ENCODE results near the gene KRTAP5-7.
A peak's percentile ranks its signal among the peaks of the same experiment; 100 is the strongest.
"Not testable (repeated sequence)": the region's sequence is repeated elsewhere in the genome, so short reads cannot be mapped to it uniquely, and the experiment has no call there.

The KRTAP5-7 gene

DNA sequence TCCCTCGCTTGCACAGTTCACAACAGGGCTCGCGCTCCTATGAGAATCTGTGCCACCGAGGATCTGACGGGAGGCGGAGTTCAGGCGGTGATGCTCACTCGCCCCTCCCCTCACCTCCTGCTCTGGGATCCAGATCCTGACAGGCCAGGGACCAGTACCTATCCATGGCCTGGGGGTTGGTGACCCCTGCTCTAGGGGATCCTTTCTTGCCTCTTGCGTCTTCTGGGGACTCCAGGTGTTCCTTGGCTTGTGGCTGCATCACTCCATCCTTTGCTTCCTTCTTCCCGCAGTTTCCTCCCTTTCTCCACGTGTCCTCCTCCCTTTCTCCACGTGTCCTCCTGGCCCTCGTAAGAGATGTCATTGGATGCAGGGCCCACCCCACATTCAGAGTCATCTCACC lies 30.6 kb upstream of the KRTAP5-7 start:
- DNase-seq, result peak in 1 of 2 experiments; percentile 2

DNA sequence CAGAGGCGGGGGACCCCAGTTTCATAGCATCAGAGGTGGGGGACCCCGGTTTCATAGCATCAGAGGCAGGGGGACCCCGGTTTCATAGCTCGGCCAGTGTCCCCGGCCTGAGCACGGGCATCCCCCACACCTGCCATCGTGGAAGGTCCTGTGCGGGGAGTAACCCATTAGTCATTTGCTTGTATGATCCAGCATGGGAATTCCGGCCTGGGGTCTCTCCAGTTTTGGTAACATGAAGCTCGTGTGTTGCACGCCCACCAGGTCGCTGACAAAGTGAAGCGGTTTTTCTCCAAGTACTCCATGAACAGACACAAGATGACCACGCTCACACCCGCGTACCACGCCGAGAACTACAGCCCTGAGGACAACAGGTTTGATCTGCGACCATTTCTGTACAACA lies 29.0 kb upstream of the KRTAP5-7 start:
- DNase-seq, result peak in 1 of 2 experiments; percentile 1

DNA sequence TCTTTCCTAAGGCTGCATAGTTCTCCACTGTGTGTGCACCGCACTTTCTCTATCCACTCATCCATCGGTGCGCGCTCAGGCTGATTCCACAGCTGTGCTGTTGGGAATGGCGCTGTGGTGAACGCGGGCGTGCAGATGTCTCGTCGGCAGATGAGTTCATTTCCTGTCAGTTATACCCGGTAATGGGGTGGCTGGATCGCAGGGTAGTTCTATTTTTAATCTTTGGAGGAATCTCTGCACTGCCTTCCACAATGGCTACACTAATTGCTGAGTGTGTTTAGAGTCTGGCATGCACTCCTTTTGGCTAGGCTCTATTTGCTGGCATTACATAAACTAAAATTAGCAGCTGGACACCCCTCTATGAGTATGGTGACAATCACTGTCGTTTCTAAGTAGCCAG lies 27.9 kb upstream of the KRTAP5-7 start:
- DNase-seq, result peak in 1 of 2 experiments; percentile 12

DNA sequence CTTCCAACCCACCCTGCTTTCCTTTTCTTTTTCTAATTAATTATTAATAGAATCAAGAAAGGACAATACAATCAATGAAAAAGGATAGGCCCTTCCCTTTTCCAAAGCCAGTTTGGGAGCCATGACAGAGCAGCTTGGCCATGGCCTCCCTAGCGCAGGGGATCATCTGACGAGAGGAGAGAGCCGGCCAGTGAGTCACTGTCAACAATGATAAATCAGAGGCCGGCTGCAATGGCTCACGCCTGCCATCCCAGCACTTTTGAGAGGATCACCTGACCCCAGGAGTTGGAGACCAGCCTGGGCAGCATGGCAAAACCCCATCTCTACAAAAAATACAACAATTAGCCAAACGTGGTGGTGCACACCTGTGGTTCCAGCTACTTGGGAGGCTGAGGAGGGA lies 27.5 kb upstream of the KRTAP5-7 start:
- DNase-seq, result peak in 1 of 2 experiments; percentile 2

DNA sequence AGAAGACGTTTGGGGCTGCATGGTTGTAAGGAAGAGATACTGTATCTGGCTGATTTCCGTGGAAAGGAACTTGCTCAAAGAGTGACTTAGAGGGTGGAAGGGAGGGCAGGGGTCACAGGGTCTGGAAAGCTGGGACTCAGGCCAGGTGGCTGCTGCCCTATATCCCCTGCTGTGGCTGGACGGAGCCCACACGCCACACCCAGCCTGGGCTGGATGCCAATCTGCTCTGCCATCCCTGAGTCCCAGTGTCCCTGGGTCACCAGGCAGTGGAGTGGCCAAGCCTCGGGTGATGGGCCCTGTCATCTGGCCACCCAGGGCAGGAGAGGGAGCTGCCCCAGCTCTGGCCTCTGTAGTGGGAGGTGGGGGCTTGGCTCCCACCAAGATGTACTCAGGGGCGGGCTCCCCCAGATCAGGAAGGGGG lies 26.5 kb upstream of the KRTAP5-7 start:
- DNase-seq, result no peak

DNA sequence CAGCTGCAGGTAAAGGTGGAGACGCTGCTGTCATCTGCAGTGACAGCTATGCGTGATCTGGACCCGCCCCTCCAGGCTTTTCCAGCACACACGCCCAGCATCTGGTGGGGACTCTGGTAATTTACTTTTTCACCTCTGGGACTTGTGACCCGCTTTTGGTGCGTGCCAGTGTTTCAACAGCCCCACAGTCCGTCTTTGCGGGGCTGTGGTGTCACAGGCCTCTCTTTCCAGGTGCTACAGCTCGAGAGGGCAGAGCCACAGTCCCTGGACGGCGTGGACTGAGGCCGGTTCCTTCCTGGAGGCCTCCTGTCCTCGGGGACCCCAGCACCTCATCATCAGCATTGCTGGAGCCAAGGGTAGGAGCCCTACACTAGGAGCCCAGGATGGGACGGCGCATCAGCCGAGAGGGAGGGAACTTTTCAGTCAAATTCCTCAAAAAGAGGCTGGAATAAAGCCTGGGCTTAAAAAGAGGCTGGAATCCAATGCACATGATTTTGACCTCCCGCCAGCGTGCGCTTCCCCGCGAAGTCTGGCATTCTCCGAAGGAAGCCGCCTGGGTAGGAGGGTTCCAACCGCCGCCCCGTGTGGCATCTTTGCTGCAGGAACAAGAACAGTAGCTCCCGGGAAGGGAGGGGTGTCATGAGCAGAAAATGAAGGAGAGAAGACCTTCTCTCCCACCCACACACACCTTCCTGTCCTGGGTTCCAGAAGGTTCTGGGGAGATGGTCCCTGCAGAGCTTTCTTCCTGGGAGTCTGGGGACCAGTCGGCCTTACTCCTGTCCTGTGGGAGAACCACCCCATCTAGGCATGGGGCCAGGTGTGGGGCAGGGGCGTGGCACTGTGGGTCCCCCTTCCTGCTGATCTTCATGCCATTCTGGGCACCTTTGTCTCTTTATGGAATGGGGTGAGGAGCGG lies 25.7 kb upstream of the KRTAP5-7 start:
- no peak for DNase-seq

DNA sequence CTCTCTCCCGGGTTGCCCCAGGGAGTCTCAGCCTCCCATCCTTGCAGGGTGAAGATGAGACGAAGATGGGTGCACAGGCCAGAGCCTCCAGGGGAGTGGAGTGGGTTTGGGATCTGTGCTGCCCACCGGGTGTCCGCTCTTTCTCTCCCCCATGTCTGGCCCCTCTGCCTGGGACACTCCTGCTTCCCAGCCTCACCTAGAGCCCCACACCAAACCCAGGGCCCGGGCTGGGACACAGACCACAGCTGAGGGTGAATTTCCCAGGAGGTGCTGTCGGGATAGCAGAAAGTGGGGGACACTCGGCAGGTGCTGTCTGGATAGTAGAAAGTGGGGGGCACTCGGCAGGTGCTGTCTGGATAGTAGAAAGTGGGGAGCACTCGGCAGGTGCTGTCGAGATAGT lies 25.0 kb upstream of the KRTAP5-7 start:
- DNase-seq, result no peak

DNA sequence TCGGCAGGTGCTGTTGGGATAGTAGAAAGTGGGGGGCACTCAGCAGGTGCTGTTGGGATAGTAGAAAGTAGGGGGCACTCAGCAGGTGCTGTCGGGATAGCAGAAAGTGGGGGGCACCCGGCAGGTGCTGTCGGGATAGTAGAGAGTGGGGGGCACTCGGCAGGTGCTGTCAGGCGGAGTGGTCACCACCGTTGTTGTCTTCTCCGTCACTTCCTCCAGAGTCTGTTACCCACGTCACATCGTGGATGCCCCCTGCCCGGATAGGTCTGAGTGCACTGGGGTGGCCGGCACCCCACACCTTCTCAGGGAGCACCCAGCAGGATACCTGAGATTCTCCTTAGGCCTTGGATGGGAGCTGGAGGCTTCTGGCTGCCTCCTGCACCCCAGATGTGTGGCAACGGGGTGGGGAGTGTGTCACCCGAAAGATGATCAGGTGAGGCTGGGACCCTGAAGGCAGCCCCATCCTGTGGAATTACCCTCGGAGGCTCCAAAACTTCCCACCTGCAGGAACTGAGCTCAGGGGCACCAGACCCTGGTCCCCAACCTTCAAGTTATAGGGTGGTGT lies 24.1 kb upstream of the KRTAP5-7 start:
- DNase-seq, result no peak

DNA sequence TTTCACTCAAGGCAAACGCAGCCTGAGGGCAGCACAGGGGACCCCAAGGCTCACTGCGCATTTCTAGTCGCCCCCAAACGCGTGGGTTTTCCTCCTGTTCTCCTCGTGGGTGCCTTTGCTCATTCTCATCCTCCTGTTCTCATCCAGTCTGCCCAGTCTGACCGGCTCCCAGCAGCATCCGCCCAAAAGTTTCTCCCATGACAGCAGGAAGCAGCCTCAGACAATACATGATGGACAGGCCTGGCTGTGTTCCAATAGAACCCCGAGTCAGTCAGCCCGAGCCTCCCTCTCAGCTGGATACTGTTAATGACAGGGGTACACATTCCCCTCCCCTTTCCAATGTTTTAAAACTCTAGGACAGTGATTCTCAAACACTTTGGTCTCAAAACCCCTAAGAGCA lies 22.5 kb upstream of the KRTAP5-7 start:
- DNase-seq, result no peak

DNA sequence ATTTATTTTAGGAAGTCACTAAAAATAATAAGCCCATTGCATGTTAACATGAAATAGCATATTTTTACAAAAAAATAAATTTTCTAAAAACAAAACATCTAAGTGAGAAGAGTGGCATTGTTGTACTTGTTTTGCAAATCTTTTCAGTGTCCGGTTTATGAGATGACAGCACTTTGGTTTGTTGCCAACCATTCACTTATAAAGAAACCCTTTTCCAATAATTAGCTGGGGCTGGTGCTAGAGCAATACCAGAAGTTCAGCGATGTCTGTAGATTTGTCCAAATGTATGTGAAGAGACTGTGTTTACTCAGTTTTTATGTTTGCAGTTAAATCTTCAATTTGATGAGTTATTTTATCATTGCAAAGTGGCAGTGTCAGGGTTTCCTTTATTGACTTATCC lies 22.1 kb upstream of the KRTAP5-7 start:
- no peak for DNase-seq

DNA sequence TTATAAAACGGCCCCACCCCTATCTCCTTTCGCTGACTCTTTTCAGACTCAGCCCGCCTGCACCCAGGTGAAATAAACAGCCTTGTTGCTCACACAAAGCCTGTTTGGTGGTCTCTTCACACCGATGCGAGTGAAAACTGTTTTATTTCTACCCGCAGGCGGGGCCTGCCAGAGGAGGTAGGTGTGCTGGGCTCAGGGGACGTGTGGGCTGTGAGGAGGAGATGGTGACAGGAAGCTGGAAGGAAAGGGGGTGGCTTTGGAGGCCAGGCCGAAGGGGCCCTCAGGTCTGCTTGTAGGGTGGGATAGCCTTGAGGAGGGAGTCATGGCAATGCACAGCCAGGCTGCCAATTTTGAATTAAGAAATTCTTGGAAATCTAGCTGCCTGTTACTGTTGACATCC lies 21.3 kb upstream of the KRTAP5-7 start:
- no peak for DNase-seq

DNA sequence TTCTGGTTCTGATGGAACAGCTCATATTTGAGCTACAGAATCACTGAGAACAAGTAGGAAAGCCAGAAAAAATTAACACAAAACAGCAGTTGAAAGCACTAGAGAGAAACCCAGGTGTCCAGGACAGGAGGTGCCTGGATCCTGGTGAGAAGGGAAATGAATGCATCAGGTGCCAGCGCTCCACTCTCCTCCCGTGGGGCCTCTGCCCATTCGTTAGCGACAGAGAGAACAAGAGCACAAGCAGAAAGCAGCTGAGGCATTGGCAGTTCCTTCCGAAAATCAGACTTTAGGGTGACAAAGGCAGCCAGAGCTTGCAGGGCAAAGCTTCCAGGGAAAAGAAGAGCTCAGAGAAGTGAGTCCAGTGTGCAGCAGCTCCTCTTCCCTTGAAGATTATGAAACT lies 20.0 kb upstream of the KRTAP5-7 start:
- no peak for DNase-seq

DNA sequence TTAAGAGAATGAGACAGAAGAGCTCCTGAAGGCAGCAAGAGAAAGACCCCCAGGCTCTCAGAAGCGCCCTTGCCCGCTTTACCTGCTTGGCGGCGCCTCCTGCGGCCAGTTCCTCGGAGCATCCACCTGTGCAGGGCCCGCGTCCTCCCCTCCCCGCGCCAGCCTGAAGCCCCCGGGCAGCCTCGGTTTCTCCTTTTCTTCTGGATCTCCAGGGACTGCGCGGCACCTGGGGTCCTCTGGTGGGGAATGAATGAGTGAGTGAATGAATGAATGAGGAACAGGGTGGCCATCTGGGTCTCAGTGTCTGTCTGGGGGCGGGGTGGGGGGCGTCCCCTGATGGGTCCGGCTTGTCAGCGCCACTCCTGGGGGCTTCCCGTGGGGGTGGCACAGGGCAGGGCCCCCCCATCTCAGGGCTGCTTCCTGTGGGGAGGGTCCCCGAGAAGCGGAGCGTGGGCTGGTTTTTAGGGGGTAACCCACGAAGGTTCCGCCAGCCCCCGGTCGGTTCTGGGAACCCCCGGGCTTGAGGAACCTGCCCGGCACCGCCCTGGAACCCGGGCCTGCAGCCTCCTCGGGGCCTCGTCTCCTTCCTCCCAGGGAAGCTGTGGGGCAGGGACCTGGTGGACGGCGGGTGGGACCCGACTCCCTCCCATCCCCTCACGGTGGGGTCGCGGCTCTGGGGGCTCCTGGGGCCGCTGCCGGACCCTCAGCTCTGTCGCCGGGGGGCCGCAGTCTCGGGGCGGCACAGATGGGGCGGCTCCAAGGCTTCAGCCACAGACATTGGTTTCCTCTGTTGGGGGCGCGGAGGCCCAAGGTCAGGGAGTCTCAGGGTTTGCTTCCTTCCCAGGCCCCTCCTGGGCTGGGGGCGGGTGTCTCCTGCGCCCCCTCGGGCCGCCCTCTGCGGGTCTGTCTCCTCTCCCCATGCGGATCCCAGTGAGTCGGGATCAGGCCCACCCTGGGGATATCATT lies 8.3 kb upstream of the KRTAP5-7 start:
- DNase-seq, result no peak

DNA sequence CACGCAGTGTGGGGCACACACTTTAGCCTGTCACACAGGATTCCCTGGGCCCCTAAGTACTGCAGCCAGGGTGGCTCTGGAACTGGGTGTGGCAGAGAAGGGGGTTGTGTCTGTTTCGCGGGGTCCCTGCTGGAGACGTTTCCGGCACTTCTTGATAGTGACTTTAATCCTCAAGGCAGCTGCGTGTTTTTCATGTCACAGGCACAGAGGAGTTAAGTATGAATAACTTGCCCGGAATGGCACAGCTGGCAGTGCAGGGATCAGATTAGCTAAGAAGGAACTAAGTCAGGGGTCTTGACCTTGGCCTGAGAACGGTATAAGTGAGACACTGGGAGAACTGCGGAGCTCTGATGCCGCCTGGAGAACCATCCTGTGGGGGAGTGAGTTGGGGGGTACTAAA lies 7.5 kb upstream of the KRTAP5-7 start:
- DNase-seq, result no peak

DNA sequence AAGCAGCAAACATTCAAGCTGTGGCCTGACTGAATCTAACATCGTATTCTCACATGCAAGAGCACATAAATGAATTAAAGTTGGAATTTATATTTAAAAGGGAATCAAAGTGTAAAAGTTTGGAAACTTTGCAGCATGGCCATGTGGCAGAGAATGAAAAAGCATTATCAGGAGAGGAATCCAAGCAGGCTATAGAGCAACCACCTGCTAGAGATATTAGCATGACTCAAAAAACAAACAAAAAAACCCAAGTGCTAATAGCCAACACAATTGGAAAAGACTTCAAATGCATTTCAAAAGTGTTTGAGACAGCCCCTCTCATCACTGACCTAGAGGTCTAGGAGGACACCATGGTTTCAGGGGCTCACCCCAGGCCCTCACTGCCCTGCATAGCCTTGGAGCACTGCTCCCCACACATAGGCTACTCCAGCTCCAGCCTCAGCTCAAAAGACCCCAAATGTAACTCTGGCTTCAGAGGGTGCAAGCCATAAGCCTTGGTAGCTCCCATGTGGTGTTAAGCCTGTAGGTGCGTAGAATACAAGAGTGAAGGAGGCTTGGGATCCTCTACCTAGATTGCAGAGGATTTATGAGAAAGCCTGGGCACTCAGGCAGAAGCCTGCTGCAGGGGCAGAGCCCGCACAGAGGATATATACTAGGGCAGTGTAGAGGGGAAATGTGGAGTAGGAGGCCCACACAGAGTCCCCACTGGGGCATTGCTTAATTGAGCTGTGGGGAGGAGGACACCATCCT lies 1.7 kb upstream of the KRTAP5-7 start:
- no peak for DNase-seq

DNA sequence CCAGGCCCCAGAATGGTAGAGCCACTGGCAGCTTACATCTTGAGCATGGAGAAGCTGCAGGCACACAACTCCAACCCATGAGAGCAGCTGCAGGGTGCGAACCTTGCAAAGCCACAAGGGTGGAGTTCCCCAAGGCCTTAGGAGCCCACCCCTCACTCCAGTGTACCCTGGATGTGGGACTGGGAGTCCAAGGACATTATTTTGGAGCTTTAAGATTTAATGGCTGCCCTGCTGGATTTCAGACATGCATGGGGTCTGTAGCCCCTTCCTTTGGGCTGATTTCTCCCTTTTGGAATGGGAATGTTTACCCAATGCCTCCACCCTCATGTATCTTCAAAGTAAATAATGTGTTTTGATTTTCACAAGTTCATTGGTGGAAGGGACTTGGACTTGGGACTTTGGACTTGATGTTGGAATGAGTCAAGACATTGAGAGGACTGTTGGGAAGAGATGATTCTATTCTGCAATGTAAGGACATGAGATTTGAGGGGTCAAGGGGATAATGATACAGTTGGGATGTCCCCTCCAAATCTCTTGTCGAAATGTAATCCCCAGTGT lies 1.1 kb upstream of the KRTAP5-7 start:
- DNase-seq, result no peak

DNA sequence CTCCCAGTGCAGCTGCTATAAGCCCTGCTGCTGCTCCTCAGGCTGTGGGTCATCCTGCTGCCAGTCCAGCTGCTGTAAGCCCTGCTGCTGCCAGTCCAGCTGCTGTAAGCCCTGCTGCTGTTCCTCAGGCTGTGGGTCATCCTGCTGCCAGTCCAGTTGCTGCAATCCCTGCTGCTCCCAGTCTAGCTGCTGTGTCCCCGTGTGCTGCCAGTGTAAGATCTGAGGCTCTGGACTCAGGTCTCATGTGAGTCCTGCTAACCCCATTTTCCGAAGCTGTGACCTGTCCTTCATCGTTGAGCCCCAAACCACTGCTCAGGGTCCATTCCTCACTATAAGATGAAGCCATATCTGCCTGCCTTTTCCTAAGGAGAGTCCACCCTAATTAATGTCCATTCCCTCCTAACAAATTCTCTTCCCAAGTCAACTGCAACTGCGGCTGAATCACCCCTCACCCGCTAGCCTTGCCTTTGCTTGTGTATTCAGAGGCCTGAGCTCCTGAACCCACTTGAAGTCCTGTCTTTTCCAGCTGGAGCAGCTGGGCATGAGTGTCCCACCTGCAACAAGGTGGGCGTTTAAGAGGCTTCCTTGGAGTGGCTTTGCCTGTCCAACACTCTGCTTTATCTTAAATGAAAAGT lies 626 bp downstream of the KRTAP5-7 start:
- DNase-seq, result no peak

DNA sequence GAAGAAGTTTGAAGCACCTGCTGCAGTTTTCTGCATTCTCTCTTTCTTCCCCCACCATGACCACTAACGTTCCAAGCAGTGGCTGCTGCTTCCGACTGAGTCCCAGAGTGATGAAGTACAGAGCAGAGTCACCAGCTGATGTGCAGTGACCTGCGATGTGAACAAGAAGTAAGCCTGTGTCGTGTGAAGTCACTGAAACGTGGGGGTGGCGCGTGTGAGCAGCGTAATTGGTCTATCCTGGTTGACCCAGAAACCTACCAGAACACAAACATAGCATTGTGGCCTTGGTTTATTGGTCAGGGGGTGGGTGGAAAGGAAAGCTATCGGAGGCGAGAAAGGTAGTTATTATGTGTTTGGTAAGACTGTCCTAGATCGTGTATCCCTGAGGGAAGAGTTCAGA lies 3.5 kb downstream of the KRTAP5-7 start:
- no peak for DNase-seq

DNA sequence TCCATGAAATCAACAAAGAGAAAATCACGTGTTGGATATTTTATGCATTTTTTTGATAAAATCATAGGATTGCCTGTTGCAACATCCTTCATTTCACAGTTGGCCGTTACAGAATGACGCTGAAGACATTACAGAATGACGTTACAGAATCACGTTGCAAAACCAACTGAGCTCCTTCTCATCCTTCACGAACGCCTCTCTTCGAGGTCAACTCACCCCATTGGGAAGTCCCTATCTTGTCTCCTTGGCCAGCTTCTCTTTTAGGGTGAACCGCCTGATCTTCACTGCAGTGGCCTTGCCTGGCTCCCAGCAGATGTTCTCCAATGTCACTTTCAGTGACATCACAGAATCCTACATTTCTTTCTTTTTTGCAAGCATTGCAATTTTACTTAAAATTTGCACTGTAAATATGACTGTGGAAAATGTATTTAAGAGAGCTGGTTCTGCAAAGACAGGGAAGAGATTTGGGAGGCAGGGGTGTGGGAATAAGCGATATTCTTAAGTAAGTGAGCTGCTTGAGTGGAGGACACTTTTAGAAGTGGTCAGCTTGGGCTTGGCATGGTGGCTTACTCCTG lies 5.1 kb downstream of the KRTAP5-7 start:
- DNase-seq, result no peak

DNA sequence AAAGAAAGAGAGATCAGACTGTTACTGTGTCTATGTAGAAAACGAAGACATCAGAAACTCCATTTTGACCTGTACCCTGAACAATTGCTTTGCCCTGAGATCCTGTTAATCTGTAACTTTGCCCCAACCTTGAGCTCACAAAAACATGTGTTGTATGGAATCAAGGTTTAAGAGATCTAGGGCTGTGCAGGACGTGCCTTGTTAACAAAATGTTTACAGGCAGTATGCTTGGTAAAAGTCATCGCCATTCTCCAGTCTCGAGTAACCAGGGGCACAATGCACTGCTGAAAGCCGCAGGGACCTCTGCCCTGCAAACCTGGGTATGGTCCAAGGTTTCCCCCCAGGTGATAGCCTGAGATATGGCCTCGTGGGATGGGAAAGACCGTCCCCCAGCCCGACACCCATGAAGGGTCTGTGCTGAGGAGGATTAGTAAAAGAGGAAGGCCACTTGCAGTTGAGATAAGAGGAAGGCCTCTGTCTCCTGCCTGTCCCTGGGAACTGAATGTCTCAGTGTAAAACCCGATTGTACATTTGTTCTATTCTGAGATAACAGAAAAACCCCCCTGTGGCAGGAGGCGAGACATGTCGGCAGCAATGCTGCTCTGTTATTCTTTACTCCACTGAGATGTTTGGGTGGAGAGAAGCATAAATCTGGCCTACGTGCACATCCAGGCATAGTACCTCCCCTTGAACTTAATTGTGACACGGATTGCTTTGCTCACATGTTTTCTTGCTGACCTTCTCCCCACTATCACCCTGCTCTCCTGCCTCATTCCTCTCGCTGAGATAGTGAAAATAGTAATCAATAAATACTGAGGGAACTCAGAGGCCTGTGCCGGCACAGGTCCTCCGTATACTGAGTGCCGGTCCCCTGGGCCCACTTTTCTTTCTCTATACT lies 7.9 kb downstream of the KRTAP5-7 start:
- not testable (repeated sequence) for DNase-seq
